ENCODE data around the gene IL17RE. TPM values are rescaled to one million over a fixed set of nuclear protein-coding genes. Genes with fewer than 3 reads are reported as not detected.

Gene IL17RE
- total and polyA plus RNA-seq, 9 of the 15 experiments (the other 6 are each of a cell fraction or from before 2014, with no cell fraction given), result 0.32 to 1.9 (median 0.51) TPM; not detected in 4

GRCh38 chr3:9933561-9934234 is 31.1 kb downstream of the IL17RE start, which contains the start of gene CRELD1 (continued):
- TF ChIP-seq ETV6 (IDR thresholded peaks at IDR 0.05; ENCODE audit: borderline replicate concordance in 1 of 2, low read depth in 2 of 2, low read length in 1 of 2) (no peak), ETV6 (CRISPR knock-in tag; IDR thresholded peaks at IDR 0.05; ENCODE audit: borderline replicate concordance) (peak; percentile 1; the same call in 1 of the 2 replicates), SOX6 (IDR thresholded peaks at IDR 0.05) (no peak), ZBTB12 (CRISPR knock-in tag; IDR thresholded peaks at IDR 0.05) (peak; percentile 82), JUNB (CRISPR knock-in tag; conservative IDR thresholded peaks at IDR 0.05) (peak; percentile 87; the same call in 1 of the 2 replicates), ZNF76 (CRISPR knock-in tag; IDR thresholded peaks at IDR 0.05; ENCODE audit: borderline replicate concordance) (no peak), LEF1 (IDR thresholded peaks at IDR 0.05) (no peak), WHSC1 (IDR thresholded peaks at IDR 0.05; ENCODE audit: low read length) (no peak), ZNF551 (CRISPR knock-in tag; IDR thresholded peaks at IDR 0.05) (no peak), NFRKB (IDR thresholded peaks at IDR 0.05; ENCODE audit: low read depth) (peak; percentile 27; the same call in 1 of the 2 replicates), SMAD1 (IDR thresholded peaks at IDR 0.05; ENCODE audit: low read depth, low read length, partially characterized antibody) (peak; percentile 13), ZFP30 (CRISPR knock-in tag; IDR thresholded peaks at IDR 0.05; ENCODE audit: borderline replicate concordance) (no peak), ATF4 (CRISPR knock-in tag; IDR thresholded peaks at IDR 0.05) (0 out of 2 replicates have a peak, but pooled peaks have one; percentile 51), CBFA2T3 (IDR thresholded peaks at IDR 0.05) (0 out of 2 replicates have a peak, but pooled peaks have one; percentile 18), POLR2AphosphoS5 (IDR thresholded peaks at IDR 0.05; ENCODE audit: control insufficient read depth, insufficient read depth, low read depth, low read length) (peak; percentile 62), NFYB (IDR thresholded peaks at IDR 0.05; ENCODE audit: extremely low read depth, insufficient read length) (peak; percentile 71)
- TF ChIP-seq, protein P1, sequence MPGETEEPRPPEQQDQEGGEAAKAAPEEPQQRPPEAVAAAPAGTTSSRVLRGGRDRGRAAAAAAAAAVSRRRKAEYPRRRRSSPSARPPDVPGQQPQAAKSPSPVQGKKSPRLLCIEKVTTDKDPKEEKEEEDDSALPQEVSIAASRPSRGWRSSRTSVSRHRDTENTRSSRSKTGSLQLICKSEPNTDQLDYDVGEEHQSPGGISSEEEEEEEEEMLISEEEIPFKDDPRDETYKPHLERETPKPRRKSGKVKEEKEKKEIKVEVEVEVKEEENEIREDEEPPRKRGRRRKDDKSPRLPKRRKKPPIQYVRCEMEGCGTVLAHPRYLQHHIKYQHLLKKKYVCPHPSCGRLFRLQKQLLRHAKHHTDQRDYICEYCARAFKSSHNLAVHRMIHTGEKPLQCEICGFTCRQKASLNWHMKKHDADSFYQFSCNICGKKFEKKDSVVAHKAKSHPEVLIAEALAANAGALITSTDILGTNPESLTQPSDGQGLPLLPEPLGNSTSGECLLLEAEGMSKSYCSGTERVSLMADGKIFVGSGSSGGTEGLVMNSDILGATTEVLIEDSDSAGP (CRISPR knock-in tag; IDR thresholded peaks at IDR 0.05), result peak; percentile 84; the same call in 1 of the 2 replicates

All from K562 (cell line).